ENCODE data around the gene PEX1. TPM values are rescaled to one million over a fixed set of nuclear protein-coding genes. Genes with fewer than 3 reads are reported as not detected.

The PEX1 gene
- total and polyA plus RNA-seq, 9 of the 15 experiments (the other 6 are each of a cell fraction or from before 2014, with no cell fraction given) = 9.4 to 32.2 (median 19.9) TPM

GRCh38 chr7:92448205-92448747 is 80.0 kb downstream of the PEX1 start (continued):
- no peak for TF ChIP-seq NR2C1 (IDR thresholded peaks at IDR 0.05)
- no peak for TF ChIP-seq NR2C1 (tag; IDR thresholded peaks at IDR 0.05)
- peak; percentile 53; the same call in 1 of the 2 replicates for TF ChIP-seq HDAC2 (IDR thresholded peaks at IDR 0.05)
- no peak for TF ChIP-seq DEAF1 (CRISPR knock-in tag; IDR thresholded peaks at IDR 0.05)
- TF ChIP-seq HDAC8 (tag; IDR thresholded peaks at IDR 0.05) = no peak
- no peak for TF ChIP-seq CHD7 (IDR thresholded peaks at IDR 0.05; ENCODE audit: low read depth, low read length)
- TF ChIP-seq SFPQ (IDR thresholded peaks at IDR 0.05; ENCODE audit: low read depth, low read length) = no peak
- TF ChIP-seq ZNF23 (CRISPR knock-in tag; IDR thresholded peaks at IDR 0.05) = no peak
- TF ChIP-seq TFAP4 (CRISPR knock-in tag; IDR thresholded peaks at IDR 0.05; ENCODE audit: borderline replicate concordance) = no peak
- no peak for TF ChIP-seq ZNF197 (CRISPR knock-in tag; IDR thresholded peaks at IDR 0.05; ENCODE audit: low read depth)
- TF ChIP-seq POLR3A (IDR thresholded peaks at IDR 0.05; ENCODE audit: borderline replicate concordance, extremely low read depth, insufficient read depth, insufficient read length) = no peak
- no peak for TF ChIP-seq BDP1 (IDR thresholded peaks at IDR 0.05; ENCODE audit: insufficient read depth, insufficient read length)

All from K562 (cell line).